IMR-90 (cell line): ENCODE data around the gene POU6F1. TPM values are rescaled to one million over a fixed set of nuclear protein-coding genes. Genes with fewer than 3 reads are reported as not detected.

Experiments
- ATAC-seq: fragments of 200-7000 bp; cut with Tn5 transposase; 2 replicates; pipeline ENCODE4 v1.9.1; 2020; ENCODE audit warnings: low read depth, mild to moderate bottlenecking, moderate library complexity
- BruUV-seq: library from RNA; stranded (reverse); fragments of 400-500 nt; replicated peaks from 2 replicates; lab custom pipeline; 2021; lab: Mats Ljungman, UMichigan
- CTCF ChIA-PET: fragments of 300-600 bp; formaldehyde crosslinking; extraction: SDS; loops from one replicate; lab custom pipeline; 2021; ENCODE audit warnings: antibody characterized with exemption; lab: Yijun Ruan, JAX
- POLR2A ChIA-PET: fragments of 300-600 bp; sonication (Branson Sonifier 250); formaldehyde crosslinking; loops from one replicate; lab custom pipeline; 2022; ENCODE audit warnings: antibody characterized with exemption; ENCODE audit not compliant: unreplicated experiment; lab: Charles Lee
- DNase-seq: peaks from one replicate; pipeline ENCODE4 v3.0.0; 2013
- H2AFZ ChIP-seq: replicated peaks from 2 replicates; pipeline ENCODE3; 2013; ENCODE audit warnings: low read length, mild to moderate bottlenecking; ENCODE audit not compliant: poor library complexity
- H2AK5ac ChIP-seq: 2 replicates; pipeline ENCODE4 v1.6.1; 2013; ENCODE audit warnings: low read depth, low read length, inconsistent platforms
- H2AK9ac ChIP-seq: replicated peaks from 2 replicates; pipeline ENCODE3; 2013; ENCODE audit warnings: mild to moderate bottlenecking, low read depth, low read length, moderate library complexity; ENCODE audit not compliant: poor library complexity
- H2BK120ac ChIP-seq: 2 replicates; pipeline ENCODE4 v1.6.1; 2013; ENCODE audit warnings: low read depth, low read length, inconsistent platforms
- H2BK15ac ChIP-seq: 3 replicates; pipeline ENCODE4 v1.6.1; 2013; ENCODE audit warnings: low read depth, low read length, inconsistent platforms
- H2BK20ac ChIP-seq: 2 replicates; pipeline ENCODE4 v1.6.1; 2013; ENCODE audit warnings: low read depth, mild to moderate bottlenecking, inconsistent platforms, low read length, moderate library complexity
- H2BK5ac ChIP-seq: 2 replicates; pipeline ENCODE4 v1.6.1; 2013; ENCODE audit warnings: mild to moderate bottlenecking, low read depth, low read length, inconsistent platforms; ENCODE audit not compliant: poor library complexity, severe bottlenecking
- H3K14ac ChIP-seq: replicated peaks from 2 replicates; pipeline ENCODE4 v1.6.1; 2013; ENCODE audit warnings: low read depth, low read length, inconsistent platforms
- H3K18ac ChIP-seq: 2 replicates; pipeline ENCODE4 v1.6.1; 2013; ENCODE audit warnings: low read depth, low read length, control low read depth
- H3K23ac ChIP-seq: 2 replicates; pipeline ENCODE4 v1.6.1; 2013; ENCODE audit warnings: low read depth, low read length, inconsistent platforms
- H3K27ac ChIP-seq: 2 replicates; pipeline ENCODE4 v1.5.1; 2013; ENCODE audit warnings: mild to moderate bottlenecking, control low read depth, low read length; ENCODE audit not compliant: insufficient read depth
- H3K27me3 ChIP-seq: 2 replicates; pipeline ENCODE4 v1.6.1; 2013; ENCODE audit warnings: low read length; ENCODE audit not compliant: control insufficient read depth, insufficient read depth
- H3K36me3 ChIP-seq: 2 replicates; pipeline ENCODE4 v1.6.1; 2013; ENCODE audit warnings: low read length, mixed read lengths; ENCODE audit not compliant: control insufficient read depth, insufficient read depth
- H3K4ac ChIP-seq: 2 replicates; pipeline ENCODE4 v1.6.1; 2013; ENCODE audit warnings: low read depth, low read length, inconsistent platforms
- H3K4me1 ChIP-seq: 2 replicates; pipeline ENCODE4 v1.6.1; 2013; ENCODE audit warnings: low read length, mixed read lengths; ENCODE audit not compliant: control insufficient read depth, insufficient read depth
- H3K4me2 ChIP-seq: 2 replicates; pipeline ENCODE4 v1.6.1; 2013; ENCODE audit warnings: low read depth, mild to moderate bottlenecking, control low read depth, low read length, moderate library complexity
- H3K4me3 ChIP-seq: 2 replicates; pipeline ENCODE4 v1.5.1; 2013; ENCODE audit warnings: low read depth, mild to moderate bottlenecking, control low read depth, low read length, moderate library complexity; ENCODE audit not compliant: insufficient read depth
- H3K56ac ChIP-seq: 2 replicates; pipeline ENCODE4 v1.6.1; 2013; ENCODE audit warnings: low read length, inconsistent platforms; ENCODE audit not compliant: insufficient read depth; ENCODE audit errors: extremely low read depth
- H3K79me1 ChIP-seq, 2 experiments: 2 replicates each; pipeline ENCODE4 v1.6.1; 2013; ENCODE audit warnings: low read length in 2 of 2, inconsistent platforms in 1 of 2, low read depth in 1 of 2
- H3K9ac ChIP-seq: 2 replicates; pipeline ENCODE4 v1.6.1; 2013; ENCODE audit warnings: low read depth, low read length, control low read depth
- H3K9me1 ChIP-seq: 2 replicates; pipeline ENCODE4 v1.6.1; 2013; ENCODE audit warnings: low read length, inconsistent platforms; ENCODE audit not compliant: insufficient read depth
- H3K9me3 ChIP-seq: 2 replicates; pipeline ENCODE4 v1.6.1; 2013; ENCODE audit warnings: low read length; ENCODE audit not compliant: control insufficient read depth, insufficient read depth
- H4K20me1 ChIP-seq: 2 replicates; pipeline ENCODE4 v1.6.1; 2013; ENCODE audit warnings: low read length, inconsistent platforms; ENCODE audit not compliant: insufficient read depth
- H4K5ac ChIP-seq: 2 replicates; pipeline ENCODE4 v1.6.1; 2013; ENCODE audit warnings: mild to moderate bottlenecking, low read depth, low read length, control low read depth
- H4K8ac ChIP-seq, 2 experiments: 2 replicates each; pipeline ENCODE4 v1.6.1; 2013; ENCODE audit warnings: low read depth in 2 of 2, low read length in 2 of 2, control low read depth in 1 of 2, inconsistent platforms in 1 of 2
- H4K91ac ChIP-seq: 2 replicates; pipeline ENCODE4 v1.6.1; 2013; ENCODE audit warnings: low read depth, low read length, inconsistent platforms; ENCODE audit not compliant: insufficient read depth
- BHLHE40 ChIP-seq: fragments of 150-350 bp; IDR thresholded peaks from 2 replicates; pipeline ENCODE4 v1.6.1; 2016; ENCODE audit warnings: mild to moderate bottlenecking, low read depth, low read length
- CEBPB ChIP-seq: IDR thresholded peaks from 2 replicates; pipeline ENCODE4 v1.6.1; 2012; ENCODE audit warnings: low read depth, low read length, improper control_type of control experiment
- CHD1 ChIP-seq: IDR thresholded peaks from 2 replicates; pipeline ENCODE4 v1.6.1; 2012; ENCODE audit warnings: low read depth, low read length, improper control_type of control experiment
- FOS ChIP-seq: fragments of 150-350 bp; IDR thresholded peaks from 2 replicates; pipeline ENCODE4 v1.6.1; 2016; ENCODE audit warnings: low read depth, low read length
- MAFK ChIP-seq: IDR thresholded peaks from 2 replicates; pipeline ENCODE4 v1.6.1; 2012; ENCODE audit warnings: low read depth, low read length, improper control_type of control experiment
- MAZ ChIP-seq: IDR thresholded peaks from 2 replicates; pipeline ENCODE4 v1.6.1; 2012; ENCODE audit warnings: low read depth, mild to moderate bottlenecking, low read length, improper control_type of control experiment, moderate library complexity, borderline replicate concordance
- MXI1 ChIP-seq: IDR thresholded peaks from 2 replicates; pipeline ENCODE4 v1.6.1; 2012; ENCODE audit warnings: low read depth, mild to moderate bottlenecking, low read length, moderate library complexity, borderline replicate concordance
- NFE2L2 ChIP-seq: fragments of 150-350 bp; IDR thresholded peaks from 2 replicates; pipeline ENCODE4 v1.6.1; 2016; ENCODE audit warnings: low read depth, mild to moderate bottlenecking, low read length
- POLR2A ChIP-seq: IDR thresholded peaks from 2 replicates; pipeline ENCODE4 v1.6.1; 2012; ENCODE audit warnings: mild to moderate bottlenecking, low read depth, low read length
- RAD21 ChIP-seq: IDR thresholded peaks from 2 replicates; pipeline ENCODE4 v1.6.1; 2012; ENCODE audit warnings: low read length, improper control_type of control experiment
- RCOR1 ChIP-seq: IDR thresholded peaks from 2 replicates; pipeline ENCODE4 v1.6.1; 2012; ENCODE audit warnings: mild to moderate bottlenecking, low read length, improper control_type of control experiment; ENCODE audit not compliant: insufficient replicate concordance
- RFX5 ChIP-seq: IDR thresholded peaks from 2 replicates; pipeline ENCODE4 v1.8.0; 2012; ENCODE audit warnings: low read depth, mild to moderate bottlenecking, low read length, moderate library complexity
- SMC3 ChIP-seq: fragments of 150-350 bp; IDR thresholded peaks from 2 replicates; pipeline ENCODE4 v1.6.1; 2016; ENCODE audit warnings: low read depth, mild to moderate bottlenecking, antibody characterized with exemption, low read length, moderate library complexity
- WGBS, 2 experiments: methylation state at CpG; one replicate each; pipeline versions ENCODE4 v1.1.5 to v1.1.7; 2013; ENCODE audit warnings: missing lambda C conversion rate in 2 of 2; ENCODE audit not compliant: insufficient read length in 1 of 2; ENCODE audit errors: extremely low coverage in 2 of 2; 5-methylcytosine and 5-hydroxymethylcytosine counted together
- dilution Hi-C: fragments of 300-500 bp; cut with HindIII; formaldehyde crosslinking; loops from one replicate; pipeline ENCODE4 v1.14.3; 2018; ENCODE audit warnings: low sequenced_read_pairs; ENCODE audit not compliant: unreplicated experiment
- in situ Hi-C: fragments of 300-500 bp; cut with MboI; formaldehyde crosslinking; loops from 3 replicates; pipeline ENCODE4 v1.14.3; 2019; ENCODE audit warnings: low sequenced_read_pairs, inconsistent platforms, mixed read lengths
- intact Hi-C: fragments of 100-400 bp; cut with micrococcal nuclease; formaldehyde crosslinking; loops from 2 replicates; pipeline ENCODE4 v1.10.0; 2022
- polyA plus RNA-seq, 3 experiments: library from polyadenylated mRNA; depleted of rRNA; stranded (reverse); fragments of >200 nt; gene quantifications; 2 replicates each; pipeline ENCODE4 v1.2.3, GENCODE V29; 2012; ENCODE audit warnings: low replicate concordance in 1 of 3
- total RNA-seq: library from RNA; depleted of rRNA; stranded (reverse); fragments of >200 nt; gene quantifications from 2 replicates; pipeline ENCODE4 v1.2.3, GENCODE V29; 2012
- TF ChIP-seq, protein P1 (sequence below): fragments of 150-350 bp; IDR thresholded peaks from 2 replicates; pipeline ENCODE4 v1.6.1; 2017; ENCODE audit warnings: mild to moderate bottlenecking, antibody characterized with exemption, low read length, low read depth
- TF ChIP-seq, protein P2 (sequence below): fragments of 150-350 bp; IDR thresholded peaks from 2 replicates; pipeline ENCODE4 v1.6.1; 2016; ENCODE audit warnings: low read depth, mild to moderate bottlenecking, low read length, moderate library complexity, borderline replicate concordance
- TF ChIP-seq, protein P3 (sequence below): conservative IDR thresholded peaks from 2 replicates; pipeline ENCODE4 v1.5.1; 2012; ENCODE audit warnings: mild to moderate bottlenecking, low read depth, low read length, improper control_type of control experiment

POU6F1 gene
- total and polyA plus RNA-seq, 2 of the 4 experiments (the other 2 are of a cell fraction), result 0.90 to 3.6 TPM

GRCh38 chr12:51244269-51244668 is 26.4 kb upstream of the POU6F1 start:
- Histone ChIP-seq H3K4me1 (peaks cover 18% of the 10 kb centered on the region), H3K27ac (no peak overlapping the region), H3K4ac (no peak overlapping the region), H3K9me1 (peaks cover 21% of the 10 kb centered on the region), H3K23ac (no peak overlapping the region), H3K27me3 (no peaks in the 10 kb centered on the region), H2BK20ac (no peak overlapping the region), H4K5ac (no peak overlapping the region), H2AK9ac (no peak overlapping the region), H3K4me3 (no peak overlapping the region), H3K4me2 (no peak overlapping the region), H3K14ac (no peak overlapping the region), H2BK5ac (no peak overlapping the region), H2BK15ac (no peak overlapping the region), H3K9ac (no peak overlapping the region), H2AK5ac (no peak overlapping the region), H4K20me1 (0 out of 2 replicates have a peak, but pooled peaks cover 6% of the 10 kb centered on the region), H2AFZ (no peak overlapping the region), H3K36me3 (peaks cover 37% of the 10 kb centered on the region), H4K91ac (no peak overlapping the region), H3K79me1 (peaks cover 25 to 80% of the 10 kb centered on the region in 2 experiments), H3K56ac (no peak overlapping the region), H4K8ac (no peak overlapping the region), H3K18ac (no peak overlapping the region), H3K9me3 (no peaks in the 10 kb centered on the region), H2BK120ac (no peak overlapping the region)
- ChIA-PET CTCF (interaction anchor here (1.3 kb wide), 1 partner anchor 9 kb away, joined by 4 read pairs; no protein-coding TSS in a partner anchor), POLR2A (no interaction called here)
- no TSS peak for BruUV-seq
- no peak for ATAC-seq
- in situ Hi-C loops, result no loop called here
- DNase-seq, result peak; percentile 40
- WGBS, 2 experiments, result 100% methylated on average over 1 of the region's 4 CpGs; no CpG with 5 or more reads in 1 of the 2 experiments
- intact Hi-C loops, result no loop called here
- no peak for TF ChIP-seq RFX5
- no peak for TF ChIP-seq RCOR1
- no peak for TF ChIP-seq MAZ
- no peak for TF ChIP-seq CEBPB
- TF ChIP-seq SMC3, result no peak
- no peak for TF ChIP-seq FOS
- TF ChIP-seq, protein P1, sequence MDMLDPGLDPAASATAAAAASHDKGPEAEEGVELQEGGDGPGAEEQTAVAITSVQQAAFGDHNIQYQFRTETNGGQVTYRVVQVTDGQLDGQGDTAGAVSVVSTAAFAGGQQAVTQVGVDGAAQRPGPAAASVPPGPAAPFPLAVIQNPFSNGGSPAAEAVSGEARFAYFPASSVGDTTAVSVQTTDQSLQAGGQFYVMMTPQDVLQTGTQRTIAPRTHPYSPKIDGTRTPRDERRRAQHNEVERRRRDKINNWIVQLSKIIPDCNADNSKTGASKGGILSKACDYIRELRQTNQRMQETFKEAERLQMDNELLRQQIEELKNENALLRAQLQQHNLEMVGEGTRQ, result no peak
- no peak for TF ChIP-seq BHLHE40
- no peak for TF ChIP-seq POLR2A
- TF ChIP-seq CHD1, result no peak
- TF ChIP-seq RAD21, result no peak
- TF ChIP-seq MXI1, result no peak
- TF ChIP-seq MAFK, result no peak
- TF ChIP-seq, protein P2, sequence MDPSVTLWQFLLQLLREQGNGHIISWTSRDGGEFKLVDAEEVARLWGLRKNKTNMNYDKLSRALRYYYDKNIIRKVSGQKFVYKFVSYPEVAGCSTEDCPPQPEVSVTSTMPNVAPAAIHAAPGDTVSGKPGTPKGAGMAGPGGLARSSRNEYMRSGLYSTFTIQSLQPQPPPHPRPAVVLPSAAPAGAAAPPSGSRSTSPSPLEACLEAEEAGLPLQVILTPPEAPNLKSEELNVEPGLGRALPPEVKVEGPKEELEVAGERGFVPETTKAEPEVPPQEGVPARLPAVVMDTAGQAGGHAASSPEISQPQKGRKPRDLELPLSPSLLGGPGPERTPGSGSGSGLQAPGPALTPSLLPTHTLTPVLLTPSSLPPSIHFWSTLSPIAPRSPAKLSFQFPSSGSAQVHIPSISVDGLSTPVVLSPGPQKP, result no peak
- TF ChIP-seq NFE2L2, result no peak
- TF ChIP-seq, protein P3, sequence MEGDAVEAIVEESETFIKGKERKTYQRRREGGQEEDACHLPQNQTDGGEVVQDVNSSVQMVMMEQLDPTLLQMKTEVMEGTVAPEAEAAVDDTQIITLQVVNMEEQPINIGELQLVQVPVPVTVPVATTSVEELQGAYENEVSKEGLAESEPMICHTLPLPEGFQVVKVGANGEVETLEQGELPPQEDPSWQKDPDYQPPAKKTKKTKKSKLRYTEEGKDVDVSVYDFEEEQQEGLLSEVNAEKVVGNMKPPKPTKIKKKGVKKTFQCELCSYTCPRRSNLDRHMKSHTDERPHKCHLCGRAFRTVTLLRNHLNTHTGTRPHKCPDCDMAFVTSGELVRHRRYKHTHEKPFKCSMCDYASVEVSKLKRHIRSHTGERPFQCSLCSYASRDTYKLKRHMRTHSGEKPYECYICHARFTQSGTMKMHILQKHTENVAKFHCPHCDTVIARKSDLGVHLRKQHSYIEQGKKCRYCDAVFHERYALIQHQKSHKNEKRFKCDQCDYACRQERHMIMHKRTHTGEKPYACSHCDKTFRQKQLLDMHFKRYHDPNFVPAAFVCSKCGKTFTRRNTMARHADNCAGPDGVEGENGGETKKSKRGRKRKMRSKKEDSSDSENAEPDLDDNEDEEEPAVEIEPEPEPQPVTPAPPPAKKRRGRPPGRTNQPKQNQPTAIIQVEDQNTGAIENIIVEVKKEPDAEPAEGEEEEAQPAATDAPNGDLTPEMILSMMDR, result no peak
- dilution Hi-C loops, result no loop called here
